Stimulated activated CD8-positive, alpha-beta memory T cell treated with anti-CD3 and anti-CD28 coated beads, Interleukin-2, amount 100 ng/mL, for 1 hour (primary cell): Measurements from ENCODE around the gene FBXO42.
"Not testable (repeated sequence)": the region's sequence is repeated elsewhere in the genome, so short reads cannot be mapped to it uniquely, and the experiment has no call there.

Experiments
- DNase-seq, 2 donors: peaks; one replicate each; pipeline ENCODE4 v3.0.0-alpha.2; 2020; ENCODE audit warnings: low read depth in 2 of 2

The FBXO42 gene

DNA sequence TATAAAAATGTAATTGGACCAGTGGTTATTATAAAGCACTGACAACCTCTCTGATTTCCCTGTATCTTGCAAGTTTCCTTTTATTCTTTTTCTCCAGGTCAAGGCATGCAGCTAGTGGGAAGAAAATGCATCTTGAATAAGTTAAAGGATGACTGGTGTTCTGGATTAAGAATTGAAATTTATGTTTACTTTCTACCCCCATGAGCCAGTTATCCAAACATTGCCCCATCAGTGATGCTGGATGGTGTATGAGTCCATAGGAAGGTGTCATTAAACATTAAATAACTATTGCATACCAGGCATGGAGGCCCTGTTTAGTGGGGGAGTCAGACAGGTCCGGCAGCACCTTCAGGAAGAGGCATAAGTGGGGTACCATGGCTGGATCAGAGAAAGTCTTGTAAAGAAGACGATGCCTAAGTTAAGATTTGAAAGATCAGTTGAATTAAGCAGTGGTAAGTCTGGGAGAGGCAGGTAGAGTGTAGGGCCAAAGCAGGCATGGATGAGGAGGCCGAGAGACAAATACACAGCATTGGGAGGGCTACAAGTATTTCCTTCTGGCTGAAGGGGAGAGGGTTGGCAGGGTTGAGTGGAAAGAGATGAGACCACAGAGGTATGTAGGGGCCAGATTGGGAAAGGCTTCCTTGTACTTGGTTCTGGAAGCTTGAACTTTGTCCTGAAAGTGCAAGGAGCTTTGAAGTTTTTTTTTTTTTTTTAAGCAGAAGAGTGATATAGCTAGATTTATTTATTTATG is 20.4 kb upstream of the FBXO42 start:
- no peak for DNase-seq

DNA sequence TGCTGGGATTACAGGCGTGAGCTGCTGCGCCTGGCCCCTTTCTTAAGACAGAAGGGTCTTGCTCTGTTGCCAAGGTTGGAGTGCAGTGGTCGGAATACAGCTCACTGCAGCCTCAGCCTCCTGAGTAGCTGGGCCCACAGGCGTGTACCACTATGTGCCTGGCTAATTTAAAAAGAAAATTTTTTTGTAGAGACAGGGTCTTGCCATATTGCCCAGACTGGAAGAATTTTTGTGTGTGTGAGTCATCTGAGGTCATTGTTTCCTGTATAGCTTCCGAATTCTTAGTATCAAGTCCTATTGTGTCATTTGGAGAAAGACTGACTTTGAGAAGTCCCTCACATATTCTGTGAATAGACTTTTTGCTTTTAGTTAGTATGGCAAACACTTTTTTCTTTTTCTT is 19.4 kb upstream of the FBXO42 start:
- no peak for DNase-seq

DNA sequence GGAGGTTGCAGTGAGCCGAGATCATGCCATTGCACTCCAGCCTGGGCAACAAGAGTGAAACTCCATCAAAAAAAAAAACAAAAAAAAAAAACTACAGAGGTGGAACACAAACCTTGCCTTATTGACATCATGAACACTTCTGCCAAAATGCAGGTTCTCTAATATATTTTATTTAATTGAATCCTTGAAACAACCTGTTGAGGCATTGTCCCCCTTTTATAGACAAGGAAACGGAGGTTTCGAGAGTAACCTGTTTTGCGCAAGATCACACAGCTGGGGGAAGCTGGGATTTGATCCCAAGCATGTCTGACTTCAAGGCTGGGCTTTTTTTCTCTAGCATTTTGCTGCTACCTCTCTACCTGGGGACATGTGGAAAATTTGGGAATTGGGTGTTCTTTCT is 17.5 kb upstream of the FBXO42 start:
- no peak for DNase-seq

DNA sequence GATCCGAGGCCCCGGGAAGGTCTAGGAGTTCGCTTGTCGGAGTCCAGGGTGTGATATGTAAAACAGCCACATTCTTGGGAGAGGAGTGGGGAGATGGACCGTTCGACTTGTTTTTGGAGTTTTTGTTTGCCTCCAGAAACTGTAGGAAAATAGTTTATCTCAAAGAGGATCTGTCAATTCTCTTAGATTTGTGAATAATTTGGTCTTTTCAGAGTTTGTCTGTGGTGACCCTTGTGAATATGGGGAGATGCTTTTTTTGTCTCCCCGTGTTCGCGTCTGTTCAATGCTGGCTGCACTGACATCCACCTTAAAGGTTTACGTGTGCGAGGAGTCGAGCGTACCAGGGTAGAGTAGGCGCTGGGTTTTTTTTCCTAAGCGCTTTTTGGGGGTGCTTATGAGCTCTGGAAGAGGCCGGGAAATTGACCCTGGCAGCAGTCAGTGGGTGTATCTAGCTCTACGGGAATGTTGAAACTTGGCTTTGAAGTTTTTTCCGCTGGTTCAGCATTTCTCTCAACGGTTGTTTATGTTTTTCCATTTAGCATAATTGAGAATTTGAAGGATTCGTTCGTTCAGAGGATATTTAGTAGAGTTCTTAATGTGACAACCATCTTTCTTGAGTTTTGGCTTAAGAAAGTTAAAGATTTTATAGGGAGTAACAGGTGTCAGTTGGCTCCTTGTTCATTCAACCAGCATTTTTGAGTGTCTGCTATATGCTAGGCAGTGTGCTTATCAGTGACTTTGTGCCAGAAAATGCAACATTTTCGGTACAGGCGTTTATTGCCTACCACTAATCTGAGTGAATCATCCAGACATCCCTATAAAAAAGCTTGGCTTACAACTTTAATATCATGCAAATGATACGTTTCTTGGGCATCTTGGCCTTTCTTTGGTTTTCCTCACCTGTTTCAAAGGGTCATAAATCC is 15.9 kb upstream of the FBXO42 start:
- no peak for DNase-seq

DNA sequence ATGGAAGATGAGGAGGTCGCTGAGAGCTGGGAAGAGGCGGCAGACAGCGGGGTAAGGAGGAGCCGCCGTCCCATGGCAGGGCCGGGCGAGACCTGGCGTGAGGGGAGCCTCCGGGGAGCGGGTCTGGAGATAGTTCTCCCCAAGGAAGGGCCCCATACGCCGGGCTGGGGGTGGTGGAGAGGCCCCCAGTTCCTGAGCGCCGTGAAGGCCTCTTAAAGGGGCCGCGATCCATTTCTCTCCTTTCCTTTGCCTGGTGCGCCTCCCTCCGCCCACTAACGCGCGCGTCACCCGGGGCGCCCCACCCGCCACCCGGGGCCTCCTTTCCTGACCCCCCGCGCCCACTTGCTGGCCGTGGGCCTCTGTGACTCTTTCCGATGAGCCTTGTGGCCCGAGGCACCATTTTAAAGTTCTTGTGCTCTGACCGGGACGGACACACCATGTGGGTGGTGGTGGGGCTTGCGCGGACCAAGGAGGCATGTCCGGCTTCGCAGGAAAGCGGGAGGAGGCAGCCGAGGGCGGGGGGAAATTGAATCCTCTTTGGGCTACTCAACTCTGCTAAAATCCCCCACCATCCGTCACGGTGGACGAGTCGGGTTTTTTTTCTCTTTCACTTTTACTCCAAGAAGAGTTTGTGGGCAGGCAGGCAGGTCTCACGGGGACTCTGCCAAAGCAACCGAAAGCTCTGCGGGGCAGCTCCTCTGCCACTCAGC is 15.1 kb upstream of the FBXO42 start:
- peak; percentile 63 to 67 for DNase-seq

DNA sequence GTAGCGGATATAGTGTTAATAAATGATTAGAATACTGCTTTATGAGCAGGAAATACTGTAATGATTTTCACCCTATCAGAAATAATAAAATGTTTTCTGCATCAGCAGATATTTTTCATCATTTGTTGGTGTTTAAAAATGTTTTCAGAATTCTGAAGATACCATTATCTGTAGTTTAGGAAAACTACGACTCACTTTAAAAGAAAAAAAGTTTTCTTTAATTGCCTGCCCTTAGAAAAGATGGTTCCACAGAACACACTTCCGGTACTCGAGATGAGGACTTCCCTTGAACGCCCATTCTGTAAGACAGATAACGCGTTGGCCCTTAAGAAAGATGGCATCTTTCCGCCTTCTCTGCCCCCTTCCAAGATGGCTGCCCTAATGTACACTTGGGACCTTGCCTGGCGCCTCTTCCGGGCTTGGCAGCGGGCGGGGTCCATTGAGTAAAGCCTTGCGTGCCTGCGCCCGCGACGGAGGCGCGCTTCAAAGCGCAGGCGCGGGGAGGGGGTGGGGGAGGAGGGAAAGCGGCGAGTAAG is 14.5 kb upstream of the FBXO42 start, which contains the start of gene SZRD1:
Gene SZRD1, plus strand, starts transcription at position 521 of the 536 bp plus-strand sequence. CDS start 16 bp downstream, outside the sequence.
- peak; percentile 86 to 92 for DNase-seq

DNA sequence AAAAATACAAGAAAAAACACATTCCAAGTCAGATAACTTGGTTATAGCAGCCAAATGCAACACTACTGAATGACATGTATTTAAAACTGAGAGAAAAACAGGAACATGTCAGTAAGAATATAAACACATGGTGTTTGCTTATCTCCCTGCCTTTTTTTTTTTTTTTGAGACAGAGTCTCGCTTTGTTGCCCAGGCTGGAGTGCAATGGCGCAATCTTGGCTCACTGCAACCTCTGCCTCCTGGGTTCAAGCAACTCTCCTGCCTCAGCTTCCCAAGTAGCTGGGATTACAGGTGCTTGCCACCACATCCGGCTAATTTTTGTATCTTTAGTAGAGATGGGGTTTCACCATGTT is 12.8 kb upstream of the FBXO42 start:
- DNase-seq: not testable (repeated sequence)

DNA sequence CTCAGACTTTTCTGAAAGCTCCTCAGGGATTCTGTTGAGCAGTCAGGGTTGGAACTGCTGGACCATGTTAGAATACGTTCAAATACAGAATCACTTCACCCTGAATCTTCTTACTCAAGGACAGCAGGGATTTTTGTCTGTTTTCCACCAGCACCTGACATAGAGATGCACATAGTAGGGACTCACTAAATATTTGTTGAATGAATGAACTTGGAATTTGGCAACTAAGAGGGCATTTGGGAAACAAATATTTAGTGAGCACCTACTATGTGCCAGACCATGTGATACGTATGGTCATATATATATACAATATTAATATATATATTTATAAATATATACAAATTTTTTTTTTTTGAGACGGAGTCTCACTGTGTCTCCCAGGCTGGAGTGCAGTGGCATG is 4.6 kb upstream of the FBXO42 start:
- no peak for DNase-seq

DNA sequence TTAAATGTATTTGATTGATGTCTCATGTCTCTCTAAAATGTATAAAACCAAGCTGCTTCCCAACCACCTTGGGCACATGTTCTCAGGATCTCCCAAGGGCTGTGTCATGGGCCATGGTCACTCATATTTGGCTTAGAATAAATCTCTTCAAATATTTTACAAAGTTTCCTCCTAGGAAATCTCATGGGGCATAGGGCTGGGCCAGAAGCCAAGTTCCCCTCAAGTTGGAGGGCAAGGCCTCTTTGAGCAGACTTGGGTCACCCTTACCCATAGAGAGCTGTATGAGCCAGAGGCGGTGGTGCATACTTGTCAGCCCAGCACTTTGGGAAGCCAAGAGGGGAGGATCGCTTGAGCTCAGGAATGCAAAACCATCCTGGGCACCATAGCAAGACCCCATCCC is 2.3 kb upstream of the FBXO42 start:
- DNase-seq: no peak

DNA sequence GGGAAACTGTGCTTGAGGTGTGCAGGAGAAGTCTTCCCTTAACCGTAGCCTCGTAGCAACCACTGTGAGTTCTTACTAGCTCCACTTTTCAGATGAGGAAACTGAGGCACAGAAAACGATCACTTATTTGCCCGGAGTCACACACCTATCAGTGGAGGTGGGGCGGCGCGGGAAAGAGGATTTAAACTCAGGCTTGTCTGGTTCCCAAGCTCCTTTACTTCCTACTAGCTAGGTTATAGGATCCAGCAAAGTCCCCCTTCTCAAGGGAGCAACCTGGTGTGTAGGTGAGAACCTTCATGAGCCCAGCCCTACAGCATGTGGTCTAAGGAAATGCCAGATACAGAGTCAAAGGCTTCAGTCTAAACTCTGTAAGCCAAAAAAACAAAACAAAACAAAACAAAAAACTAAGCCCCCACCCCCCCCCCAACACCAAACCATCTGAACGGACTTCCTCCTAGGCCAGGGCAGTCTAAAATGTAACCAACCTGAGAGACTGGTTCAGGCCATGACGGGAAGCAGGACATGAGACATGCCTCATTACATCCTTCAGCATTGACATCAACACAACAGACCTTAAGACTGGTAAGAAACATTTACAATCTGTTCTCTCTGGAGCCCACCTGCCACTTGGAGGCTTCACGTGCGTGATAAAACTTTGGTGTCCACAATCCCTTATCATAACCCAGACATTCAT is 709 bp upstream of the FBXO42 start:
- no peak for DNase-seq

DNA sequence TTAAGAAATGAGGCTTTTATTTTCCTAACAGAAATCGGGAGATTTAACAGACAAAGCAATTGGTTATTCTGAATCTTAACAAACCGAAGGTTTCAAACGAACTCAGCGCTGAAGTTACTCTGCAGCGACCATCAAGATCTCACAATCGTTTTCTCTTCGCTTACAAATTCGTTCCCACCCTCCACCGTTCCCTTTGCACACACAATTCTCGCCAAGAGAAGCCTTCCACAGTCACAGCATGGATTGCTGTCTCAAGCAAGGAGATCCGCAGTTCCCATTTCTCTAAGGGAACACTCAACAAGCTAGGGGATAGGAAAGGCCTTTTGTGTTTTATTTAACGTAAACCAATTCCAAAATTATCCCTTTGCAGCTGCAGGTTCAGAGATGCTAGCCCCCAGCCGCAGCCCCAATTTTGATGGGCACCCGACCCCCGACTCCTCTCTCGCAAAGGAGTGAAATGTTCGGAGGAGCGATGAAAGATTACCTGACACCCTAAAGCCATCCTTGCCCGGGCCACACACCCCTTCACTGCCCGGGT is 755 bp downstream of the FBXO42 start:
- no peak for DNase-seq

DNA sequence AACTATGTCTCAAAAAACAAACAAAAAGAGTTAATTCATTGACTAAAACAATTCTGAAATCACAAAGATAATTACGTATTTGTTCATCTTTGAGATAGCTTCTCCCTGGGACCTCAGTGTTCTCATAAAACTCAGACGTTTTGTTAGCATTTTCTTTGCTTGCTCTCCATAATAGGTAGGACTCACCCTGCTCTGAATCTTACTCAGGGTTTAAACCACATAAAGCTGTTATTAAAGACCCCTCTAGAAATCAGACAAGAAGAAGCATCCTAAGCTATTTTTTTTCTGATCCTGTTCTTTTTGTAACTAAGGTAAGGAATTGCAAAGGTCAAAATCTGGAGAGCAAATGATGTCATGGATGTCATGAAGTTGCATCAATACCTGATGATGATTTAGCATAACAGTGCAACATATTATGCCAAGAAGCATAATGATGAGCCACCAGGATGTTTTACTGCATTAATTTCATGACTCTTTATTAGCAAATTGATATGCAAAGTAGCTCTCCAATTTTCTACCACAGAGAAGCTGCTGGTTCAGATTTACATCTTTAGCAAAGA is 2.4 kb downstream of the FBXO42 start:
- DNase-seq: no peak

DNA sequence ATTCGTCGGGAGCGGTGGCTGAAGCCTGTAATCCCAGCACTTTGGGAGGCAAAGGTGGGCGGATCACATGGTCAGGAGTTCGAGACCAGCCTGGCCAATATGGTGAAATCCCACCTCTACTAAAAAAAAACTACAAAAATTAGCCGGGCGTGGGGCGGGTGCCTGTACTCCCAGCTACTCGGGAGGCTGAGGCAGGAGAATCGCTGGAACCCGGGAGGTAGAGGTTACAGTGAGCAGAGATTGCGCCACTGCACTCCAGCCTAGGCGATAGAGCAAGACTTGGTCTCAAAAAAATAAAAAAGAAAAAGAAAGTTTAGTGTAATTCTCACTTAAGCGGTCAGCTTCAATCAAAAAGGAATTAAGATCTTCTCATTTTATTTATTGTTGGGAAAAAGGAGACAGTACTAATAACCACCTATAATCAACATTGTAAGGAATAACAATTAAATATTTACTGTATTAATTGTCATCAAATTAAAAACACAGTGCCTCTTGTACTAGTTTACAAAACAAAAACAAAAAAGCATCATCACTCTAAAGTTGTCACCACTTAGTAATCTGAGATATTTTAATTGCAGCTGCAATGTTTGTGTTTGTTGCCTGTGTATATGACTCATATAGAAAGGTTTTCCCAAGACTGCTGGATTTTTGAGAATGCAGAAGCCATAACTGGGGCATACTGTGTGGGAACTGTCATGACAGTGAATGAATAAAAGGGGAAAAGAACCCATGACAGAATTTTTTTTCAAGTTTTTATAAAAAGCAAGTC is 3.7 kb downstream of the FBXO42 start:
- no peak for DNase-seq

DNA sequence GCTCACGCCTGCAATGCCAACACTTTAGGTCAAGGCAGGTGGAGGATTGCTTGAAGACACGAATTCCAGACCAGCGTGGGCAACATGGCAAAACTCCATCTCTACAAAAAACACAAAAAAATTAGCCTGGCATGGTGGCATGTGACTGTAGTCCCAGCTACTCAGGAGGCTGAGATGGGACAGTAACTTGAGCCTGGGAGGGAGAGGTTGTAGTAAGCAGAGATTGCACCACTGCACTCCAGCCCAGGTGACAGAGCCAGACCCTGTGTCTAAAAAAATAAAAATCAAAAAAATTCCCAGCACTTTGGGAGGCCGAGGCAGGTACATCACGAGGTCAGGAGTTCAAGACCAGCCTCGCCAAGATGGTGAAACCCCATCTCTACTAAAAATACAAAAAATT is 9.0 kb downstream of the FBXO42 start:
- not testable (repeated sequence) for DNase-seq

DNA sequence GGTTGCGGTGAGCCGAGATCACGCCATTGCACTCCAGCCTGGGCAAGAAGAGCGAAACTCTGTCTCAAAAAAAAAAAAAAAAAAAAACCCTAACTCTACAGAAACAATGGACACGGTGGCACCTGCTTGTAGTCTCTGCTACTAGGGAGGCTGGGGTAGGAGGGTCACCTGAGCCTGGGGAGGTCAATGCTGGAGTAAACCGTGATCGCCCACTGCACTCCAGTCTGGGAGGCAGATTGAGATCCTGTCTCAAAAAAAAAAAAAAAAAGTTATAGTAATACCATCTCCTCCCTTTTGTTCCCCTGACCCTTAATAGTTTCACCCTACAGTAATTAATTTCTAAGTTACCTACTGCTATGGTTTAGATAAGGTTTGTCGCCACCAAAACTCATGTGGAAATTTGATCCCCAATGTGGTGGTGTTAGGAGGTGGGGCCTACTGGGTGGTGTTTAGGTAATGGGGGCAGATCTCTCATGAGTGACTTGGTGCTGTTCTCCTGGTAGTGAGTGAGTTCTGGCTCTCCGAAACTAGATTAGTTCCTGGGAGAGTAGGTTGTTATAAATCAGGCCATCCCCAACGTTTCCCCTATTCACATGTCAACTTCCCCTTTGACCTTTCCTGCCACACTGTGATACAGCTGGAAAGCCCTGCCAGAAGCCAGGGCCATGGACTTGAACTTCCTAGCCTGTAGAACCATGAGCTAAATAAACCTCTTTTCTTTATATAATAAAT is 9.8 kb downstream of the FBXO42 start:
- DNase-seq: no peak

DNA sequence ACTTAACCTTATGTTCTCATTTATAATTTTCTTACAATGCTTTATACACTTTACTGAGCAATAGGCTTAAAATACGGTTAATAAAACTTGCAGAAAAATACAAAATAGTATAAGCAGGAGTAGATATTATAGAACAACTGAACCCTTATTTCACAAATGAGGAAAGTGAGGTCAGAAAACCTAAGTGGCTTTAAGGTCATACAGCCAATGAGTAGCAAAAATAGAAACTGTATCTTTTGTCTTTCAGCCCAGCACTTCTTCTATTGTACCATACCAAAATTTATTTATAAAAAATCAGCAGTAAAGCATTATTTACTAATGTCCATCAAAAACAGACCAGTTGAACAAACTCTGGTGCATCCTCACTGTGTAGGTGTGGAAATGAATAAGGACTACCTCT is 11.6 kb downstream of the FBXO42 start:
- no peak for DNase-seq

DNA sequence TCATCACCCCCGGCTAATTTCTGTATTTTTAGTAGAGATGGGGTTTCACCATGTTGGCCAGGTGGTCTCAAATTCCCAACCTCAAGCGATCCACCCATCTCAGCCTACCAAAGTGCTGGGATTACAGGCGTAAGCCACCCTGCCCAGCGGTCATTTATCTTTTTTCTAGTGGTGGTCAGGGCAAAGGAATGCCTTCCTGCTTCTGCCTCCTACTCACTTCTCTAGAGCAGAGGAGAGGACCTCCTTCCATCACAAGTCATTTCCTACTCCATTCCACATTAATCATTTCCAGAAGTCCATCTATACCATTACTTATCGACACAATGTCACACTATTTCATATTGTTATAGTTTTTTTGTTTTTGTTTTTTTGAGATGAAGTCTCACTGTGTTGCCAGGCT is 13.3 kb downstream of the FBXO42 start:
- DNase-seq: no peak

DNA sequence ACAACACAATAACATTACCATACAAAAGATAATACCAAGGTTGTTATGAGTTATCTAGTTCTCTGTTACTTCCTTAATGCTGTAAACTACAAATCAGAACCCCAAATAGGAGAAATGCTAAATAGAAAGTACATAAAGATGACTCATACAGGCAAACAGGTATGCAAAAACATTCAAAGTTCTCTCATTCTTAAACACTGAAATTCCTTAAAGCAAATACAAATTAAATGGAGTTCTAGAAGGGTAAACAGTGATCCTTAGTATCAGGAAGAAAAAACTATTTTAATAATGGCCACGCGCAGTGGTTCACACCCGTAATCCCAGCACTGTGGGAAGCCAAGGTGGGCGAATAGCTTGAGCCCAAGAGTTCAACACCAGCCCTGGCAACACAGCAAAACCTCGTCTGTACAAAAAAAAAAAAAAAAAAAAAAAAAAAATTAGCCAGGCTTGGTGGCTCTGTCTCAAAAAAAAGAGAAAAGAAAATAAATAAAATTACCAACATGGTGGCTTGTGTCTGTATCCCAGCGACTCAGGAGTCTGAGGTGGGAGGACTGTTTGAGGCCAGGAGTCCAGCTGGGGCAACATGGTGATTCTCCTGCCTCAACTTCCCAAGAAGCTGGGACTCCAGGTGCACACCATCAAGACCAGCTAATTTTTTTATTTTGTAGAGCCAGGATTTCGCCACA is 17.5 kb downstream of the FBXO42 start:
- no peak for DNase-seq
